ENCODE data around the gene EPHB2. TPM values are rescaled to one million over a fixed set of nuclear protein-coding genes. Genes with fewer than 3 reads are reported as not detected.

EPHB2 gene
- total and polyA plus RNA-seq, 3 donors from 2014 or later, result 7.7 to 9.4 (median 8.2) TPM

GRCh38 chr1:22896184-22896583, 185.5 kb downstream of the EPHB2 start:
- no peak overlapping the region for H3K27ac ChIP-seq
- no peaks in the 10 kb centered on the region for H3K27me3 ChIP-seq
- H3K9me3 ChIP-seq, result no peaks in the 10 kb centered on the region
- no peaks in the 10 kb centered on the region for H3K36me3 ChIP-seq (ENCODE audit: low read depth, missing control alignments)
- 88 to 95% methylated on average over 7 of the region's 7 CpGs for WGBS, 2 donors
- no peak overlapping the region for H3K4me3 ChIP-seq
- no peak for DNase-seq
- no peak for TF ChIP-seq POLR2A (IDR thresholded peaks at IDR 0.05)
- TF ChIP-seq CTCF (IDR thresholded peaks at IDR 0.05), result no peak
- no peaks in the 10 kb centered on the region for H3K4me1 ChIP-seq
- intact Hi-C loops (cut with DNase I; ENCODE audit: low total_unique reads), result no loop called here

- Histone ChIP-seq H3K9me3 (no peaks in the 10 kb centered on the region), H3K36me3 (ENCODE audit: low read depth, missing control alignments) (no peaks in the 10 kb centered on the region), H3K27me3 (no peaks in the 10 kb centered on the region), H3K27ac (no peak overlapping the region), H3K4me1 (no peaks in the 10 kb centered on the region), H3K4me3 (no peak overlapping the region)
- intact Hi-C loops (cut with DNase I; ENCODE audit: low total_unique reads), result no loop called here
- 79 to 97% methylated on average over 3 of the region's 3 CpGs for WGBS, 2 donors
- no peak for TF ChIP-seq POLR2A (IDR thresholded peaks at IDR 0.05)
- no peak for DNase-seq
Observed at GRCh38 chr1:22900451-22900850, 189.8 kb downstream of the EPHB2 start.

GRCh38 chr1:22903113-22903512, 192.5 kb downstream of the EPHB2 start:
- Histone ChIP-seq H3K4me1 (no peaks in the 10 kb centered on the region), H3K36me3 (ENCODE audit: low read depth, missing control alignments) (no peaks in the 10 kb centered on the region), H3K9me3 (no peaks in the 10 kb centered on the region), H3K4me3 (no peak overlapping the region), H3K27me3 (no peaks in the 10 kb centered on the region), H3K27ac (no peak overlapping the region)
- intact Hi-C loops (cut with DNase I; ENCODE audit: low total_unique reads), result no loop called here
- no peak for DNase-seq
- WGBS, 2 donors, result 85 to 92% methylated on average over 3 of the region's 3 CpGs
- TF ChIP-seq POLR2A (IDR thresholded peaks at IDR 0.05) (no peak), CTCF (IDR thresholded peaks at IDR 0.05) (no peak)

GRCh38 chr1:22906968-22907367, 196.3 kb downstream of the EPHB2 start:
- intact Hi-C loops (cut with DNase I; ENCODE audit: low total_unique reads), result no loop called here
- 79 to 81% methylated on average over 2 of the region's 2 CpGs for WGBS, 2 donors
- no peak for DNase-seq
- Histone ChIP-seq H3K9me3 (no peaks in the 10 kb centered on the region), H3K27ac (no peak overlapping the region), H3K36me3 (ENCODE audit: low read depth, missing control alignments) (no peaks in the 10 kb centered on the region), H3K27me3 (no peaks in the 10 kb centered on the region), H3K4me1 (no peaks in the 10 kb centered on the region), H3K4me3 (no peak overlapping the region)
- TF ChIP-seq CTCF (IDR thresholded peaks at IDR 0.05) (no peak), POLR2A (IDR thresholded peaks at IDR 0.05) (no peak)

GRCh38 chr1:22907528-22907927, 196.9 kb downstream of the EPHB2 start:
- H3K9me3 ChIP-seq, result no peaks in the 10 kb centered on the region
- H3K36me3 ChIP-seq (ENCODE audit: low read depth, missing control alignments), result no peaks in the 10 kb centered on the region
- no peak for DNase-seq
- H3K27ac ChIP-seq, result no peak overlapping the region
- intact Hi-C loops (cut with DNase I; ENCODE audit: low total_unique reads), result no loop called here
- WGBS, 2 donors, result 82 to 92% methylated on average over 3 of the region's 3 CpGs
- H3K4me1 ChIP-seq, result no peaks in the 10 kb centered on the region
- no peaks in the 10 kb centered on the region for H3K27me3 ChIP-seq
- H3K4me3 ChIP-seq, result no peak overlapping the region
- TF ChIP-seq POLR2A (IDR thresholded peaks at IDR 0.05), result no peak
- TF ChIP-seq CTCF (IDR thresholded peaks at IDR 0.05), result no peak

All from testis (tissue), 3 donors.